ENCODE measurements around the gene PDZD4. TPM values are rescaled to one million over a fixed set of nuclear protein-coding genes. Genes with fewer than 3 reads are reported as not detected.

PDZD4 gene
- total and polyA plus RNA-seq, 5 donors from 2014 or later, result 4.9 TPM; not detected in 4

DNA sequence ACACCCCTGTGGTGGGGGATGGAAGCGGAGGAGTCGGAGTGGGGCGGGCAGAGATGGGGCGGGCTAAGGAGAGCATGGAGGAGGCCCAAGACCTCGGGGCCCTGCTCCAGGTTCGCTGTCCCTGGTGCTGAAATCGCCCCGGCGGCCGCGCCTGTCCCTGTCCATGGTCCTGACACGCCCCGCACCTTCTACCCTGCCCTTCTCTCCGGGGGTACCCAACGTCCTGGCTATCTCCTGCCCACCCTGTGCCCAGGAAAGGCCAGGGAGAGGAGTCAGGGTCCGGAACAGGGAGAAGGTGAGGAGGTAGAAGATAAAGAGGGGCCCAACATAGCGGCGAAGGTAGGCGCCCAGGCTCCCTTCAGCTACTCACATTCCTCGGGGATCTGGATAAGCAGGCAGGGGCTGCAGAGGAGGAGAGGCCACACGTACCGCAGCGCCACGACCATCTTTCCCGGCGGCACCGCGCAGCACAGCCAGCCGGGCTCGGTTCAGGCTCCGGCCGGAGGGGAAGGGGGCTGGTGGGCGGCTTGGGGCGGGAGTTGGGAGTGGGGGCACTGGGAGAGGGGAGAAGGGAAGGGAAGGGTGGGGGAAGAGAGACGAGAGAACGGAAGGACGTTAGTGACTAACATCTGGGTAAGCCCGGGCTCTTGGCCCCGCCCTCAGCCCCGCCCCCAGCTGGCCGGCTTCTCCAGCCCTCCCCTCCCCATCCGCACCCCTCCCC is 45.2 kb upstream of the PDZD4 start:
- H3K4me3 Mint-ChIP-seq, result no peak overlapping the region
- H3K36me3 Mint-ChIP-seq, result no peaks in the 10 kb centered on the region
- DNase-seq (peak; percentile 34 to 69 (median 58)), ATAC-seq (ENCODE audit: low read depth in 2 of 2) (peak; percentile 53 to 64)
- Histone ChIP-seq H3K4me1 (ENCODE audit: control insufficient read depth, insufficient read depth, low read length, poor library complexity, severe bottlenecking) (peaks cover 10% of the 10 kb centered on the region), H3K27ac (ENCODE audit: insufficient read depth, low read length, poor library complexity, severe bottlenecking) (no peak overlapping the region), H3K36me3 (ENCODE audit: control insufficient read depth, insufficient read depth, low read length) (no peaks in the 10 kb centered on the region), H3K4me3 (ENCODE audit: low read depth, low read length) (no peak overlapping the region), H3K27me3 (ENCODE audit: control insufficient read depth, insufficient read depth, low read length) (no peaks in the 10 kb centered on the region), H3K9me3 (ENCODE audit: control insufficient read depth in 2 of 2, low read length in 2 of 2) (no peaks in the 10 kb centered on the region)
- H3K27ac Mint-ChIP-seq, result no peak overlapping the region
- H3K27me3 Mint-ChIP-seq, result peaks cover 16% of the 10 kb centered on the region
- H3K4me1 Mint-ChIP-seq, result peaks cover 0 to 27% (median 1%) of the 10 kb centered on the region in 4 donors
- H3K9me3 Mint-ChIP-seq, result peaks cover 0 to 8% (median 0%) of the 10 kb centered on the region in 7 donors

DNA sequence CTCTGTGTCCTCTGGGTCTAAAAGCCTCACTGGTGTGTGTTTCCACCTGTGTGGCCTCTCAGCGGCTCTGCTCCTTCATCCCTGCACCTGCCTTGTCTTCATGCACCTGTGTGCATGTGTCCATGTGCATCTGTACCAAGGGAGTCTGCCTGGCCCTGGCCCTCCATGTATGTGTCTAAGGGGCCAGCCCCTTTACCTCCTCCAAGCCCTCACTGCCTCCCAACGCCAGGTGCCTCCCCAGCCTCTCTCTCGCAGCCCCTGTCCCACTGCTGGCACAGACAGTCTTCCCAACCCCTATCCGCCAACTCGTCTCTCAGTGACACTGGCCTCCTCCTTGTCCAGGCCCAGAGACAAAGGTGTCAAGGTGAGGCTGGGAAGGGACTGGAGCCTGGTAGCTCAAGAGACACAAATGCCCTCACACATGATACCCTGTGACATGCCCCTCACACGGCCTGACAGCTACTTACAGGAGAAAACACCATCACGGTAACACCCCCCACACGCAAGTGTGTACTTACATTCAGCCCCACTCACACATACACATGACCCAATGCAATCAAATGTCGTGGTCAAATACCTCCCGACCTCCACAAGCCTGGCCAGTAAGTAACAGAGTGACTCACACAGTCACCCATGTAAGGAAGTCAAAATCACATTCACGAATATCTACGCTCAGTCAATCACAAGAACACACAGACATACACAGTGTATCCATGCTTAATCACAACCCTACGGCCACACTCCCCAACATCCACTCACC is 44.2 kb upstream of the PDZD4 start:
- DNase-seq (no peak), ATAC-seq (ENCODE audit: low read depth in 2 of 2) (no peak)
- Histone ChIP-seq H3K27me3 (ENCODE audit: control insufficient read depth, insufficient read depth, low read length) (no peaks in the 10 kb centered on the region), H3K27ac (ENCODE audit: insufficient read depth, low read length, poor library complexity, severe bottlenecking) (no peak overlapping the region), H3K4me3 (ENCODE audit: low read depth, low read length) (no peak overlapping the region), H3K4me1 (ENCODE audit: control insufficient read depth, insufficient read depth, low read length, poor library complexity, severe bottlenecking) (peaks cover 10% of the 10 kb centered on the region), H3K9me3 (ENCODE audit: control insufficient read depth in 2 of 2, low read length in 2 of 2) (no peaks in the 10 kb centered on the region), H3K36me3 (ENCODE audit: control insufficient read depth, insufficient read depth, low read length) (no peaks in the 10 kb centered on the region)
- Mint-ChIP-seq H3K4me3 (peak overlapping the region in 1 of 4 donors; percentile 39), H3K27me3 (peaks cover 15% of the 10 kb centered on the region), H3K36me3 (no peaks in the 10 kb centered on the region), H3K27ac (peak overlapping the region in 1 of 3 donors; percentile 43), H3K9me3 (peaks cover 0 to 8% (median 0%) of the 10 kb centered on the region in 7 donors), H3K4me1 (peaks cover 0 to 27% (median 1%) of the 10 kb centered on the region in 4 donors)

- ATAC-seq (ENCODE audit: low read depth in 2 of 2) (no peak), DNase-seq (no peak)
- peaks cover 0 to 23% (median 1%) of the 10 kb centered on the region in 4 donors for H3K4me1 Mint-ChIP-seq
- peaks cover 10% of the 10 kb centered on the region for H3K27me3 Mint-ChIP-seq
- Histone ChIP-seq H3K4me3 (ENCODE audit: low read depth, low read length) (no peak overlapping the region), H3K4me1 (ENCODE audit: control insufficient read depth, insufficient read depth, low read length, poor library complexity, severe bottlenecking) (peaks cover 7% of the 10 kb centered on the region), H3K27me3 (ENCODE audit: control insufficient read depth, insufficient read depth, low read length) (no peaks in the 10 kb centered on the region), H3K36me3 (ENCODE audit: control insufficient read depth, insufficient read depth, low read length) (no peaks in the 10 kb centered on the region), H3K9me3 (ENCODE audit: control insufficient read depth in 2 of 2, low read length in 2 of 2) (no peaks in the 10 kb centered on the region), H3K27ac (ENCODE audit: insufficient read depth, low read length, poor library complexity, severe bottlenecking) (no peak overlapping the region)
- H3K4me3 Mint-ChIP-seq, result no peak overlapping the region
- H3K9me3 Mint-ChIP-seq, result peaks cover 0 to 8% (median 0%) of the 10 kb centered on the region in 7 donors
- H3K36me3 Mint-ChIP-seq, result no peaks in the 10 kb centered on the region
- no peak overlapping the region for H3K27ac Mint-ChIP-seq
Observed at GRCh38 chrX:153874085-153874365, 43.7 kb upstream of the PDZD4 start.

DNA sequence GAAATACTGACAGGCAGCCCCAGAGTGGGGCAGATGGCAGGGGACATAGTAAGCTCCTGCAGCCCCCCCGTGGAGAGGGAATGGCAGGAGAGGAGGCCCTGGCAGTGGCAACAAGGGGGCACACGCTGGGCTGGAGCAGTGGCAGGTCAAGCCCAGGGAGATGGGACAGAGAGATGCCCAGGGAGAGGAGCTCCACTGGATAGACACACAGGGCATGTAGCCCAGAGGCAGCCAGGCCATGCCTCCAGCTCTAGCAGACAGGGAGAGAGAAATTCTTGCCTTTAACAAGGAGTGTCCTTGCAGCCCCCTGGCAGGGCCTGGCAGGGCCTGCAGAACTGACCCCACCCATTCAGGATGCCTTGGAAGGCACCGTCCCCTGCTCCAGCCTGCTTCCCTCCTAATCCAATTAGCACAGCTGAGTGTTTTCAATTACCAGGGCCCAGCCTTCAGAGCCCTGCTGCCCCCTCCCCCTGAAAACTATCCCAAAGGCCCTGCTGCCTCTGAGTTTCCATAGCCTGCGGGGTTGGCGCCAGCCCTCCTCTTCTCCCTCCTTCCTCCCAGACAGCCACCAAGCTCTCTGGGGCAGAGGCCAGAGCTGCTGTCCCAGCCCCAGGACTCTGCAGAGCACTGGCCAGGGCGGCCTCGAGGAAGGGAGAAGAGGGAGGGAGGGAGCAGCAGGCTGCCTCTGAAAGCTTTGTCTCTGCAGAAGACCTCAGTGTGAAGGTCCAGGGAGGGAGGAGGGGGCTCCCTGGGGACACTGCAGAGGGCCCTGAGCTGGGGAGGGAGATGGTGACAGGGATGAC is 43.1 kb upstream of the PDZD4 start:
- peaks cover 0 to 17% (median 1%) of the 10 kb centered on the region in 4 donors for H3K4me1 Mint-ChIP-seq
- DNase-seq (no peak), ATAC-seq (ENCODE audit: low read depth in 2 of 2) (no peak)
- no peaks in the 10 kb centered on the region for H3K27me3 ChIP-seq (ENCODE audit: control insufficient read depth, insufficient read depth, low read length)
- no peaks in the 10 kb centered on the region for H3K36me3 ChIP-seq (ENCODE audit: control insufficient read depth, insufficient read depth, low read length)
- no peak overlapping the region for H3K27ac ChIP-seq (ENCODE audit: insufficient read depth, low read length, poor library complexity, severe bottlenecking)
- no peak overlapping the region for H3K4me3 Mint-ChIP-seq
- H3K9me3 ChIP-seq (ENCODE audit: control insufficient read depth in 2 of 2, low read length in 2 of 2), result no peaks in the 10 kb centered on the region
- H3K9me3 Mint-ChIP-seq, result peaks cover 0 to 8% (median 0%) of the 10 kb centered on the region in 7 donors
- H3K36me3 Mint-ChIP-seq, result no peaks in the 10 kb centered on the region
- no peak overlapping the region for H3K27ac Mint-ChIP-seq
- H3K4me1 ChIP-seq (ENCODE audit: control insufficient read depth, insufficient read depth, low read length, poor library complexity, severe bottlenecking), result peaks cover 3% of the 10 kb centered on the region
- peaks cover 7% of the 10 kb centered on the region for H3K27me3 Mint-ChIP-seq
- H3K4me3 ChIP-seq (ENCODE audit: low read depth, low read length), result no peak overlapping the region

- H3K4me3 ChIP-seq (ENCODE audit: low read depth, low read length), result no peak overlapping the region
- H3K9me3 ChIP-seq (ENCODE audit: control insufficient read depth in 2 of 2, low read length in 2 of 2), result no peaks in the 10 kb centered on the region
- H3K36me3 ChIP-seq (ENCODE audit: control insufficient read depth, insufficient read depth, low read length), result no peaks in the 10 kb centered on the region
- H3K4me3 Mint-ChIP-seq, result no peak overlapping the region
- no peaks in the 10 kb centered on the region for H3K4me1 ChIP-seq (ENCODE audit: control insufficient read depth, insufficient read depth, low read length, poor library complexity, severe bottlenecking)
- no peaks in the 10 kb centered on the region for H3K27me3 ChIP-seq (ENCODE audit: control insufficient read depth, insufficient read depth, low read length)
- H3K4me1 Mint-ChIP-seq, result peaks cover 0 to 6% (median 1%) of the 10 kb centered on the region in 4 donors
- peaks cover 7% of the 10 kb centered on the region for H3K27me3 Mint-ChIP-seq
- no peak for ATAC-seq (ENCODE audit: low read depth in 2 of 2)
- no peak overlapping the region for H3K27ac ChIP-seq (ENCODE audit: insufficient read depth, low read length, poor library complexity, severe bottlenecking)
- H3K27ac Mint-ChIP-seq, result no peak overlapping the region
- peaks cover 0 to 8% (median 0%) of the 10 kb centered on the region in 7 donors for H3K9me3 Mint-ChIP-seq
- H3K36me3 Mint-ChIP-seq, result no peaks in the 10 kb centered on the region
- no peak for DNase-seq
Observed at GRCh38 chrX:153871946-153872878, 41.9 kb upstream of the PDZD4 start.

- no peaks in the 10 kb centered on the region for H3K36me3 ChIP-seq (ENCODE audit: control insufficient read depth, insufficient read depth, low read length)
- no peaks in the 10 kb centered on the region for H3K36me3 Mint-ChIP-seq
- DNase-seq, result no peak
- peaks cover 0 to 5% (median 1%) of the 10 kb centered on the region in 4 donors for H3K4me1 Mint-ChIP-seq
- H3K27ac ChIP-seq (ENCODE audit: insufficient read depth, low read length, poor library complexity, severe bottlenecking), result no peak overlapping the region
- peaks cover 7% of the 10 kb centered on the region for H3K27me3 Mint-ChIP-seq
- peaks cover 0 to 8% (median 0%) of the 10 kb centered on the region in 7 donors for H3K9me3 Mint-ChIP-seq
- peak overlapping the region in 1 of 3 donors; percentile 11 for H3K27ac Mint-ChIP-seq
- H3K27me3 ChIP-seq (ENCODE audit: control insufficient read depth, insufficient read depth, low read length), result no peaks in the 10 kb centered on the region
- no peak for ATAC-seq (ENCODE audit: low read depth in 2 of 2)
- H3K4me3 ChIP-seq (ENCODE audit: low read depth, low read length), result no peak overlapping the region
- no peaks in the 10 kb centered on the region for H3K4me1 ChIP-seq (ENCODE audit: control insufficient read depth, insufficient read depth, low read length, poor library complexity, severe bottlenecking)
- no peaks in the 10 kb centered on the region for H3K9me3 ChIP-seq (ENCODE audit: control insufficient read depth in 2 of 2, low read length in 2 of 2)
- H3K4me3 Mint-ChIP-seq, result no peak overlapping the region
Observed at GRCh38 chrX:153871451-153871850, 41.1 kb upstream of the PDZD4 start.
